CD4-positive, alpha-beta memory T cell (primary cell): ENCODE measurements around the gene ACOXL. TPM values are rescaled to one million over a fixed set of nuclear protein-coding genes. Genes with fewer than 3 reads are reported as not detected.

Source experiments
- CTCF ChIA-PET: fragments of 350-600 bp; sonication (Branson Sonifier 250); formaldehyde crosslinking; loops from one replicate; lab custom pipeline; 2021; ENCODE audit warnings: inconsistent platforms; ENCODE audit not compliant: partially characterized antibody; lab: Charles Lee
- POLR2A ChIA-PET: fragments of 350-600 bp; sonication (Branson Sonifier 250); formaldehyde crosslinking; loops from one replicate; lab custom pipeline; 2021; ENCODE audit not compliant: partially characterized antibody; lab: Charles Lee
- DNase-seq, 5 donors: peaks; one replicate each; pipeline versions ENCODE4 v3.0.0 to v3.0.0-alpha.2; 2020 to 2022; ENCODE audit warnings: mixed read lengths in 1 of 5
- H3K27ac ChIP-seq: one replicate; pipeline ENCODE4 v1.7.0; 2013; ENCODE audit warnings: low read depth, low read length
- H3K27me3 ChIP-seq: 2 replicates; pipeline ENCODE4 v1.7.0; 2013; ENCODE audit warnings: mild to moderate bottlenecking, low read length, moderate library complexity; ENCODE audit not compliant: insufficient read depth
- H3K36me3 ChIP-seq: 2 replicates; pipeline ENCODE4 v1.7.0; 2013; ENCODE audit warnings: mild to moderate bottlenecking, low read length, moderate library complexity; ENCODE audit not compliant: insufficient read depth
- H3K4me1 ChIP-seq: 2 replicates; pipeline ENCODE4 v1.7.0; 2013; ENCODE audit warnings: mild to moderate bottlenecking, low read length, moderate library complexity; ENCODE audit not compliant: insufficient read depth
- H3K4me3 ChIP-seq, 2 donors: one replicate each; pipeline ENCODE4 v1.7.0; 2013; ENCODE audit warnings: low read length in 2 of 2, mild to moderate bottlenecking in 1 of 2
- H3K9me3 ChIP-seq, 2 donors: one replicate each; pipeline ENCODE4 v1.7.0; 2013; ENCODE audit warnings: low read length in 2 of 2, control low read depth in 1 of 2; ENCODE audit not compliant: control insufficient read depth in 1 of 2
- H3K27ac Mint-ChIP-seq, 7 donors: one replicate each; pipeline ENCODE4 v1.8.0; 2020 to 2021; ENCODE audit warnings: mixed read lengths in 7 of 7, mild to moderate bottlenecking in 6 of 7, inconsistent platforms in 3 of 7, moderate library complexity in 3 of 7
- H3K27me3 Mint-ChIP-seq, 2 donors: one replicate each; pipeline ENCODE4 v1.8.0; 2020 to 2021; ENCODE audit warnings: mixed read lengths in 2 of 2
- H3K36me3 Mint-ChIP-seq, 2 donors: one replicate each; pipeline ENCODE4 v1.8.0; 2020 to 2021; ENCODE audit warnings: mixed read lengths in 2 of 2, inconsistent platforms in 1 of 2, mild to moderate bottlenecking in 1 of 2
- H3K4me1 Mint-ChIP-seq, 4 donors: one replicate each; pipeline ENCODE4 v1.8.0; 2020 to 2021; ENCODE audit warnings: mixed read lengths in 4 of 4, mild to moderate bottlenecking in 1 of 4
- H3K4me3 Mint-ChIP-seq, 8 donors: one replicate each; pipeline ENCODE4 v1.8.0; 2020 to 2021; ENCODE audit warnings: mixed read lengths in 8 of 8, mild to moderate bottlenecking in 7 of 8, moderate library complexity in 6 of 8, inconsistent platforms in 3 of 8
- H3K9me3 Mint-ChIP-seq, 8 donors: one replicate each; pipeline ENCODE4 v1.8.0; 2020 to 2021; ENCODE audit warnings: mixed read lengths in 8 of 8, mild to moderate bottlenecking in 5 of 8, inconsistent platforms in 3 of 8, moderate library complexity in 1 of 8
- intact Hi-C: fragments of 100-400 bp; cut with micrococcal nuclease; formaldehyde crosslinking; loops from one replicate; pipeline ENCODE4 v1.15.1; 2023
- polyA plus RNA-seq, 2 donors: library from polyadenylated mRNA; unstranded; fragments of 300-500 nt; fragmentation: Illumina TruSeq; gene quantifications; one replicate each; pipeline ENCODE4 v1.2.3, GENCODE V29; 2021
- total RNA-seq, 2 experiments: library from RNA; stranded (reverse); gene quantifications; one replicate each; pipeline ENCODE4 v1.2.3, GENCODE V29; 2021

The ACOXL gene
- total and polyA plus RNA-seq, 4 experiments from 2014 or later = not detected

- Mint-ChIP-seq H3K4me3 (no peak overlapping the region), H3K27me3 (peaks cover 17 to 27% of the 10 kb centered on the region in 2 donors), H3K9me3 (no peaks in the 10 kb centered on the region), H3K36me3 (no peaks in the 10 kb centered on the region), H3K27ac (no peak overlapping the region), H3K4me1 (peaks cover 15 to 17% (median 16%) of the 10 kb centered on the region in 4 donors)
- ChIA-PET POLR2A (no interaction called here), CTCF (interaction anchor here (1.4 kb wide), 1 partner anchor 10 kb away, joined by 5 read pairs; no protein-coding TSS in a partner anchor)
- DNase-seq = no peak
- H3K4me3 ChIP-seq = no peak overlapping the region
- H3K27me3 ChIP-seq = peaks cover 1% of the 10 kb centered on the region
- H3K27ac ChIP-seq = no peak overlapping the region
- H3K9me3 ChIP-seq = no peaks in the 10 kb centered on the region
- H3K4me1 ChIP-seq = peaks cover 23% of the 10 kb centered on the region
- intact Hi-C loops = no loop called here
- no peaks in the 10 kb centered on the region for H3K36me3 ChIP-seq
Measured at GRCh38 chr2:110745048-110745447, 12.7 kb downstream of the ACOXL start.

GRCh38 chr2:110746586-110747521 lies 14.5 kb downstream of the ACOXL start:
- Mint-ChIP-seq H3K9me3 (no peaks in the 10 kb centered on the region), H3K4me1 (peaks cover 15 to 17% (median 16%) of the 10 kb centered on the region in 4 donors), H3K27ac (peak overlapping the region in 1 of 7 donors; percentile 9), H3K36me3 (no peaks in the 10 kb centered on the region), H3K4me3 (no peak overlapping the region), H3K27me3 (peaks cover 2 to 12% of the 10 kb centered on the region in 2 donors)
- Histone ChIP-seq H3K9me3 (no peaks in the 10 kb centered on the region), H3K27ac (no peak overlapping the region), H3K36me3 (no peaks in the 10 kb centered on the region), H3K4me1 (peaks cover 23% of the 10 kb centered on the region), H3K27me3 (no peaks in the 10 kb centered on the region), H3K4me3 (no peak overlapping the region)
- POLR2A ChIA-PET = no interaction called here
- intact Hi-C loops = no loop called here
- no peak for DNase-seq
- CTCF ChIA-PET = interaction anchor here (0.7 kb wide), 1 partner anchor 9 kb away, joined by 4 read pairs; no protein-coding TSS in a partner anchor

GRCh38 chr2:110747522-110748488 lies 15.4 kb downstream of the ACOXL start:
- POLR2A ChIA-PET = no interaction called here
- CTCF ChIA-PET = interaction anchor here (1.4 kb wide), 1 partner anchor 9 kb away, joined by 4 read pairs; no protein-coding TSS in a partner anchor

GRCh38 chr2:110748489-110748867 lies 16.1 kb downstream of the ACOXL start:
- CTCF ChIA-PET = interaction anchor here (1.4 kb wide), 1 partner anchor 9 kb away, joined by 4 read pairs; no protein-coding TSS in a partner anchor
- H3K4me3 ChIP-seq = peak overlapping the region; percentile 11 to 22
- no peaks in the 10 kb centered on the region for H3K27me3 ChIP-seq
- Mint-ChIP-seq H3K36me3 (no peaks in the 10 kb centered on the region), H3K9me3 (no peaks in the 10 kb centered on the region), H3K27me3 (peaks cover 0 to 1% of the 10 kb centered on the region in 2 donors), H3K4me1 (peaks cover 15 to 17% (median 16%) of the 10 kb centered on the region in 4 donors), H3K27ac (peak overlapping the region; percentile 3 to 84 (median 63)), H3K4me3 (peak overlapping the region; percentile 32 to 76 (median 58))
- no peak overlapping the region for H3K27ac ChIP-seq
- POLR2A ChIA-PET = no interaction called here
- H3K4me1 ChIP-seq = peaks cover 23% of the 10 kb centered on the region
- intact Hi-C loops = no loop called here
- no peaks in the 10 kb centered on the region for H3K36me3 ChIP-seq
- no peaks in the 10 kb centered on the region for H3K9me3 ChIP-seq
- peak; percentile 49 to 69 (median 55) for DNase-seq

More at GRCh38 chr2:110747522-110748488, 15.4 kb downstream of the ACOXL start:
- no peaks in the 10 kb centered on the region for H3K9me3 Mint-ChIP-seq
- peak overlapping the region; percentile 11 to 22 for H3K4me3 ChIP-seq
- peak overlapping the region; percentile 32 to 76 (median 58) for H3K4me3 Mint-ChIP-seq
- H3K27me3 ChIP-seq = no peaks in the 10 kb centered on the region
- H3K27me3 Mint-ChIP-seq = peaks cover 0 to 5% of the 10 kb centered on the region in 2 donors
- no peak overlapping the region for H3K27ac ChIP-seq
- peaks cover 15 to 17% (median 16%) of the 10 kb centered on the region in 4 donors for H3K4me1 Mint-ChIP-seq
- no peaks in the 10 kb centered on the region for H3K9me3 ChIP-seq
- H3K27ac Mint-ChIP-seq = peak overlapping the region; percentile 3 to 84 (median 65)
- no peak for DNase-seq
- no peaks in the 10 kb centered on the region for H3K36me3 ChIP-seq
- intact Hi-C loops = no loop called here
- H3K36me3 Mint-ChIP-seq = no peaks in the 10 kb centered on the region
- H3K4me1 ChIP-seq = peaks cover 23% of the 10 kb centered on the region

GRCh38 chr2:110751642-110752041 lies 19.3 kb downstream of the ACOXL start:
- Mint-ChIP-seq H3K27ac (no peak overlapping the region), H3K4me1 (peaks cover 15 to 17% (median 16%) of the 10 kb centered on the region in 4 donors), H3K4me3 (no peak overlapping the region), H3K27me3 (peaks cover 0 to 1% of the 10 kb centered on the region in 2 donors), H3K9me3 (no peaks in the 10 kb centered on the region), H3K36me3 (no peaks in the 10 kb centered on the region)
- no peaks in the 10 kb centered on the region for H3K36me3 ChIP-seq
- H3K4me1 ChIP-seq = peaks cover 23% of the 10 kb centered on the region
- H3K27ac ChIP-seq = no peak overlapping the region
- no peaks in the 10 kb centered on the region for H3K9me3 ChIP-seq
- ChIA-PET CTCF (no interaction called here), POLR2A (no interaction called here)
- no peaks in the 10 kb centered on the region for H3K27me3 ChIP-seq
- DNase-seq = no peak
- H3K4me3 ChIP-seq = no peak overlapping the region
- intact Hi-C loops = no loop called here

GRCh38 chr2:110752871-110753270 lies 20.5 kb downstream of the ACOXL start:
- no peaks in the 10 kb centered on the region for H3K27me3 ChIP-seq
- H3K9me3 ChIP-seq = no peaks in the 10 kb centered on the region
- Mint-ChIP-seq H3K36me3 (no peaks in the 10 kb centered on the region), H3K4me1 (peaks cover 10 to 12% (median 10%) of the 10 kb centered on the region in 4 donors), H3K4me3 (no peak overlapping the region), H3K9me3 (no peaks in the 10 kb centered on the region), H3K27ac (no peak overlapping the region), H3K27me3 (peaks cover 0 to 5% of the 10 kb centered on the region in 2 donors)
- peaks cover 14% of the 10 kb centered on the region for H3K4me1 ChIP-seq
- no peak overlapping the region for H3K4me3 ChIP-seq
- ChIA-PET CTCF (no interaction called here), POLR2A (no interaction called here)
- no peaks in the 10 kb centered on the region for H3K36me3 ChIP-seq
- intact Hi-C loops = no loop called here
- no peak for DNase-seq
- no peak overlapping the region for H3K27ac ChIP-seq
